GM23338 (cell line): Measurements from ENCODE around the gene RFESD. TPM values are rescaled to one million over a fixed set of nuclear protein-coding genes. Genes with fewer than 3 reads are reported as not detected.
A peak's percentile ranks its signal among the peaks of the same experiment; 100 is the strongest.

Experiments
- ATAC-seq: fragments of 200-7000 bp; cut with Tn5 transposase; 3 replicates; pipeline ENCODE4 v1.9.1; 2020
- DNase-seq: peaks from one replicate; pipeline ENCODE4 v3.0.0-alpha.2; 2015; ENCODE audit warnings: low spot score
- H2AFZ ChIP-seq: fragments of 200-600 bp; sonication (generic); 2 replicates; pipeline ENCODE4 v1.8.0; 2016; ENCODE audit warnings: antibody characterized with exemption, mild to moderate bottlenecking, moderate library complexity
- H3F3A ChIP-seq: fragments of 200-600 bp; sonication (generic); replicated peaks from 2 replicates; pipeline ENCODE4 v1.8.0; 2017; ENCODE audit warnings: antibody characterized with exemption, mixed run types, low read depth
- H3K27ac ChIP-seq: fragments of 200-600 bp; sonication (generic); 2 replicates; pipeline ENCODE4 v1.6.1; 2016; ENCODE audit warnings: low read depth
- H3K27me3 ChIP-seq: fragments of 200-600 bp; sonication (generic); 2 replicates; pipeline ENCODE4 v1.8.0; 2016; ENCODE audit warnings: mild to moderate bottlenecking, mixed run types, moderate library complexity; ENCODE audit not compliant: insufficient read depth
- H3K36me3 ChIP-seq: fragments of 200-600 bp; sonication (generic); 2 replicates; pipeline ENCODE4 v1.8.0; 2016; ENCODE audit warnings: mild to moderate bottlenecking; ENCODE audit not compliant: insufficient read depth
- H3K4me1 ChIP-seq: fragments of 200-600 bp; sonication (generic); 2 replicates; pipeline ENCODE4 v1.8.0; 2016; ENCODE audit warnings: mild to moderate bottlenecking, moderate library complexity; ENCODE audit not compliant: insufficient read depth
- H3K4me2 ChIP-seq: fragments of 200-600 bp; sonication (generic); 2 replicates; pipeline ENCODE4 v1.7.1; 2017; ENCODE audit warnings: mixed run types
- H3K4me3 ChIP-seq: fragments of 200-600 bp; sonication (generic); 2 replicates; pipeline ENCODE4 v1.6.1; 2016; ENCODE audit warnings: mixed run types
- H3K79me2 ChIP-seq: fragments of 200-600 bp; sonication (generic); replicated peaks from 2 replicates; pipeline ENCODE4 v1.8.0; 2017; ENCODE audit warnings: mild to moderate bottlenecking; ENCODE audit not compliant: insufficient read depth
- H3K9me2 ChIP-seq: fragments of 200-600 bp; sonication (generic); 2 replicates; pipeline ENCODE4 v1.8.0; 2017; ENCODE audit not compliant: insufficient read depth
- H4K20me1 ChIP-seq: fragments of 200-600 bp; sonication (generic); replicated peaks from 2 replicates; pipeline ENCODE4 v1.8.0; 2017; ENCODE audit warnings: mild to moderate bottlenecking; ENCODE audit not compliant: insufficient read depth
- H3K27ac Mint-ChIP-seq: 2 replicates; pipeline ENCODE4 v1.8.0; 2020; ENCODE audit warnings: inconsistent platforms, mild to moderate bottlenecking, moderate library complexity, mixed read lengths
- H3K27me3 Mint-ChIP-seq: 3 replicates; pipeline ENCODE4 v1.8.0; 2022; ENCODE audit warnings: low read depth, mild to moderate bottlenecking, moderate library complexity, mixed read lengths, inconsistent platforms; ENCODE audit not compliant: insufficient read depth, poor library complexity
- H3K36me3 Mint-ChIP-seq: 3 replicates; pipeline ENCODE4 v1.8.0; 2021; ENCODE audit warnings: low read depth, mild to moderate bottlenecking, inconsistent platforms, moderate library complexity, mixed read lengths
- H3K4me1 Mint-ChIP-seq: 3 replicates; pipeline ENCODE4 v1.8.0; 2020; ENCODE audit warnings: mild to moderate bottlenecking, inconsistent platforms, mixed read lengths
- H3K4me3 Mint-ChIP-seq: 3 replicates; pipeline ENCODE4 v1.8.0; 2021; ENCODE audit warnings: moderate library complexity, mild to moderate bottlenecking, inconsistent platforms, mixed read lengths
- H3K9me3 Mint-ChIP-seq: 3 replicates; pipeline ENCODE4 v1.8.0; 2020; ENCODE audit warnings: moderate library complexity, mild to moderate bottlenecking, inconsistent platforms, mixed read lengths
- CREB1 ChIP-seq: fragments of 250-450 bp; sonication (Bioruptor Pico); IDR thresholded peaks from 2 replicates; pipeline ENCODE4 v1.5.0; 2020; ENCODE audit warnings: low read depth, mild to moderate bottlenecking, moderate library complexity
- CTCF ChIP-seq, 2 experiments: fragments of 200-600 bp in 1 of 2; sonication (generic) in 1 of 2; conservative IDR thresholded peaks; 2 replicates each; pipeline versions ENCODE4 v1.5.1 to v1.6.1; 2016 to 2017; ENCODE audit warnings: antibody characterized with exemption in 2 of 2, low read depth in 2 of 2, mild to moderate bottlenecking in 2 of 2, moderate library complexity in 1 of 2
- ETS1 ChIP-seq: IDR thresholded peaks from 2 replicates; pipeline ENCODE4 v1.6.1; 2016; ENCODE audit warnings: antibody characterized with exemption
- EZH2 ChIP-seq: fragments of 200-600 bp; sonication (generic); IDR thresholded peaks from one replicate; pipeline ENCODE4 v1.8.0; 2017; ENCODE audit warnings: antibody characterized with exemption, mild to moderate bottlenecking, low read depth; ENCODE audit not compliant: unreplicated experiment
- EZH2phosphoT487 ChIP-seq: fragments of 200-600 bp; sonication (generic); IDR thresholded peaks from one replicate; pipeline ENCODE4 v1.8.1; 2018; ENCODE audit warnings: antibody characterized with exemption; ENCODE audit not compliant: unreplicated experiment
- JUNB ChIP-seq: IDR thresholded peaks from one replicate; pipeline ENCODE4 v1.6.1; 2016; ENCODE audit warnings: antibody characterized with exemption; ENCODE audit not compliant: unreplicated experiment
- NANOG ChIP-seq: IDR thresholded peaks from 2 replicates; pipeline ENCODE4 v1.6.1; 2016; ENCODE audit warnings: antibody characterized with exemption, borderline replicate concordance
- POLR2AphosphoS5 ChIP-seq: IDR thresholded peaks from 2 replicates; pipeline ENCODE4 v1.6.1; 2016; ENCODE audit warnings: antibody characterized with exemption, low read depth
- REST ChIP-seq: IDR thresholded peaks from one replicate; pipeline ENCODE4 v1.6.1; 2018; ENCODE audit warnings: antibody characterized with exemption; ENCODE audit not compliant: unreplicated experiment
- STAT1 ChIP-seq: IDR thresholded peaks from one replicate; pipeline ENCODE4 v1.6.1; 2016; ENCODE audit warnings: antibody characterized with exemption; ENCODE audit not compliant: unreplicated experiment
- ZNF114 ChIP-seq: fragments of 250-450 bp; sonication (Bioruptor Pico); IDR thresholded peaks from 2 replicates; pipeline ENCODE4 v1.5.0; 2020; ENCODE audit warnings: mild to moderate bottlenecking, moderate library complexity
- ZNF331 ChIP-seq: fragments of 250-450 bp; sonication (Bioruptor Pico); IDR thresholded peaks from 2 replicates; pipeline ENCODE4 v1.5.0; 2020; ENCODE audit warnings: low read depth, mild to moderate bottlenecking, moderate library complexity
- polyA plus RNA-seq: library from polyadenylated mRNA; unstranded; fragments of >200 nt; fragmentation: Nextera tagmentation; extraction: Ambion mirVana; gene quantifications from 2 replicates; pipeline ENCODE4 v1.2.1, GENCODE V29; 2016
- total RNA-seq: library from RNA; depleted of rRNA; stranded (reverse); fragments of >200 nt; shearing (Covaris generic); gene quantifications from 2 replicates; pipeline ENCODE4 v1.2.3, GENCODE V29; 2014
- TF ChIP-seq, protein P1 (sequence below): fragments of 250-450 bp; sonication (Bioruptor Pico); IDR thresholded peaks from 2 replicates; pipeline ENCODE4 v1.5.0; 2020; ENCODE audit warnings: mild to moderate bottlenecking, moderate library complexity

The RFESD gene
- total and polyA plus RNA-seq, 2 experiments from 2014 or later, result 2.4 to 6.9 TPM

DNA sequence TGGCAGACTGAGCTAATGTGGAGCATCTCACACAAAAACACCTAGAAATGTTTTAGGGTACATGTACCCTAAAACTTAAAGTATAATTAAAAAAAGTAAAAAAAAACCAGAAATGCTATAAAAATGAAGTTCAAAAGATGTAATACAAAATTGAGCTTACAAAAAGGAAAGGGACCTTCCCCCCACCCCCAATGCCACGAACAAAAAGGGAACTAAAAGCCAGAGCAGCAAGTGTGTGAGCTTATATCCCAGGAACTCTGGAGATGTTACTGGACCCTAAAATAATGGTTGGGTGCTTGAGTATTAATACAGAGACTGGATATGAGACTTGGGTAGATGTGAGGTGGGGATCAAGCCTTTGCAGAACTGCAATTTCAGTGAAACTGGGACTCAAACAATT is 25.2 kb downstream of the RFESD start:
- H3K27ac ChIP-seq, result no peak overlapping the region
- Mint-ChIP-seq H3K27me3 (no peaks in the 10 kb centered on the region), H3K27ac (no peak overlapping the region), H3K9me3 (no peaks in the 10 kb centered on the region), H3K36me3 (no peaks in the 10 kb centered on the region), H3K4me1 (no peaks in the 10 kb centered on the region), H3K4me3 (no peak overlapping the region)
- no peaks in the 10 kb centered on the region for H3K27me3 ChIP-seq
- DNase-seq (no peak), ATAC-seq (no peak)
- no peaks in the 10 kb centered on the region for H3K4me1 ChIP-seq
- H3K4me2 ChIP-seq, result no peak overlapping the region
- no peaks in the 10 kb centered on the region for H3F3A ChIP-seq
- no peaks in the 10 kb centered on the region for H3K9me2 ChIP-seq
- no peaks in the 10 kb centered on the region for H3K79me2 ChIP-seq
- TF ChIP-seq JUNB (no peak), CTCF (conservative IDR thresholded peaks at IDR 0.05; ENCODE audit: low read depth in 2 of 2) (no peak), ZNF331 (CRISPR knock-in tag) (no peak), REST (no peak), CREB1 (CRISPR knock-in tag) (no peak), EZH2phosphoT487 (no peak), POLR2AphosphoS5 (no peak), STAT1 (no peak), ETS1 (no peak), EZH2 (no peak), NANOG (no peak), ZNF114 (CRISPR knock-in tag) (no peak)
- TF ChIP-seq, protein P1, sequence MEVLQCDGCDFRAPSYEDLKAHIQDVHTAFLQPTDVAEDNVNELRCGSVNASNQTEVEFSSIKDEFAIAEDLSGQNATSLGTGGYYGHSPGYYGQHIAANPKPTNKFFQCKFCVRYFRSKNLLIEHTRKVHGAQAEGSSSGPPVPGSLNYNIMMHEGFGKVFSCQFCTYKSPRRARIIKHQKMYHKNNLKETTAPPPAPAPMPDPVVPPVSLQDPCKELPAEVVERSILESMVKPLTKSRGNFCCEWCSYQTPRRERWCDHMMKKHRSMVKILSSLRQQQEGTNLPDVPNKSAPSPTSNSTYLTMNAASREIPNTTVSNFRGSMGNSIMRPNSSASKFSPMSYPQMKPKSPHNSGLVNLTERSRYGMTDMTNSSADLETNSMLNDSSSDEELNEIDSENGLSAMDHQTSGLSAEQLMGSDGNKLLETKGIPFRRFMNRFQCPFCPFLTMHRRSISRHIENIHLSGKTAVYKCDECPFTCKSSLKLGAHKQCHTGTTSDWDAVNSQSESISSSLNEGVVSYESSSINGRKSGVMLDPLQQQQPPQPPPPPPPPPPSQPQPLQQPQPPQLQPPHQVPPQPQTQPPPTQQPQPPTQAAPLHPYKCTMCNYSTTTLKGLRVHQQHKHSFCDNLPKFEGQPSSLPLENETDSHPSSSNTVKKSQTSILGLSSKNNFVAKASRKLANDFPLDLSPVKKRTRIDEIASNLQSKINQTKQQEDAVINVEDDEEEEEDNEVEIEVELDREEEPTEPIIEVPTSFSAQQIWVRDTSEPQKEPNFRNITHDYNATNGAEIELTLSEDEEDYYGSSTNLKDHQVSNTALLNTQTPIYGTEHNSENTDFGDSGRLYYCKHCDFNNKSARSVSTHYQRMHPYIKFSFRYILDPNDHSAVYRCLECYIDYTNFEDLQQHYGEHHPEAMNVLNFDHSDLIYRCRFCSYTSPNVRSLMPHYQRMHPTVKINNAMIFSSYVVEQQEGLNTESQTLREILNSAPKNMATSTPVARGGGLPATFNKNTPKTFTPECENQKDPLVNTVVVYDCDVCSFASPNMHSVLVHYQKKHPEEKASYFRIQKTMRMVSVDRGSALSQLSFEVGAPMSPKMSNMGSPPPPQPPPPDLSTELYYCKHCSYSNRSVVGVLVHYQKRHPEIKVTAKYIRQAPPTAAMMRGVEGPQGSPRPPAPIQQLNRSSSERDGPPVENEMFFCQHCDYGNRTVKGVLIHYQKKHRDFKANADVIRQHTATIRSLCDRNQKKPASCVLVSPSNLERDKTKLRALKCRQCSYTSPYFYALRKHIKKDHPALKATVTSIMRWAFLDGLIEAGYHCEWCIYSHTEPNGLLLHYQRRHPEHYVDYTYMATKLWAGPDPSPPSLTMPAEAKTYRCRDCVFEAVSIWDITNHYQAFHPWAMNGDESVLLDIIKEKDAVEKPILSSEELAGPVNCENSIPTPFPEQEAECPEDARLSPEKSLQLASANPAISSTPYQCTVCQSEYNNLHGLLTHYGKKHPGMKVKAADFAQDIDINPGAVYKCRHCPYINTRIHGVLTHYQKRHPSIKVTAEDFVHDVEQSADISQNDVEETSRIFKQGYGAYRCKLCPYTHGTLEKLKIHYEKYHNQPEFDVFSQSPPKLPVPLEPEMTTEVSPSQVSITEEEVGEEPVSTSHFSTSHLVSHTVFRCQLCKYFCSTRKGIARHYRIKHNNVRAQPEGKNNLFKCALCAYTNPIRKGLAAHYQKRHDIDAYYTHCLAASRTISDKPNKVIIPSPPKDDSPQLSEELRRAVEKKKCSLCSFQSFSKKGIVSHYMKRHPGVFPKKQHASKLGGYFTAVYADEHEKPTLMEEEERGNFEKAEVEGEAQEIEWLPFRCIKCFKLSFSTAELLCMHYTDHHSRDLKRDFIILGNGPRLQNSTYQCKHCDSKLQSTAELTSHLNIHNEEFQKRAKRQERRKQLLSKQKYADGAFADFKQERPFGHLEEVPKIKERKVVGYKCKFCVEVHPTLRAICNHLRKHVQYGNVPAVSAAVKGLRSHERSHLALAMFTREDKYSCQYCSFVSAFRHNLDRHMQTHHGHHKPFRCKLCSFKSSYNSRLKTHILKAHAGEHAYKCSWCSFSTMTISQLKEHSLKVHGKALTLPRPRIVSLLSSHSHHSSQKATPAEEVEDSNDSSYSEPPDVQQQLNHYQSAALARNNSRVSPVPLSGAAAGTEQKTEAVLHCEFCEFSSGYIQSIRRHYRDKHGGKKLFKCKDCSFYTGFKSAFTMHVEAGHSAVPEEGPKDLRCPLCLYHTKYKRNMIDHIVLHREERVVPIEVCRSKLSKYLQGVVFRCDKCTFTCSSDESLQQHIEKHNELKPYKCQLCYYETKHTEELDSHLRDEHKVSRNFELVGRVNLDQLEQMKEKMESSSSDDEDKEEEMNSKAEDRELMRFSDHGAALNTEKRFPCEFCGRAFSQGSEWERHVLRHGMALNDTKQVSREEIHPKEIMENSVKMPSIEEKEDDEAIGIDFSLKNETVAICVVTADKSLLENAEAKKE (CRISPR knock-in tag), result no peak
- H2AFZ ChIP-seq, result peak overlapping the region; percentile 78
- no peaks in the 10 kb centered on the region for H4K20me1 ChIP-seq
- H3K4me3 ChIP-seq, result no peak overlapping the region
- H3K36me3 ChIP-seq, result no peaks in the 10 kb centered on the region
